ENCODE data around the gene PCDHGA5.
A peak's percentile ranks its signal among the peaks of the same experiment; 100 is the strongest.
"Not testable (repeated sequence)": the region's sequence is repeated elsewhere in the genome, so short reads cannot be mapped to it uniquely, and the experiment has no call there.

PCDHGA5 gene

GRCh38 chr5:141363952-141364660 is at the start of gene PCDHGA5:
Gene PCDHGA5, plus strand, starts transcription at chr5:141364162. Its CDS starts 169 bp downstream, at chr5:141364331.
- Histone ChIP-seq H3K4me3 (ENCODE audit: low read length) (peak within 1 kb of the TSS; percentile 68), H3K27me3 (replicated peaks; ENCODE audit: control insufficient read depth, insufficient read depth, low read length) (peaks cover 16% of the 10 kb centered on the region), H3K9ac (ENCODE audit: low read length) (no peak within 1 kb of the TSS), H3K9me3 (ENCODE audit: control insufficient read depth, low read length) (peaks cover 76% of the 10 kb centered on the region), H3K36me3 (ENCODE audit: control insufficient read depth, insufficient read depth, low read length, severe bottlenecking) (no peaks in the 10 kb centered on the region), H3K4me1 (ENCODE audit: control insufficient read depth, insufficient read depth, low read length) (no peaks in the 10 kb centered on the region)
- DNase-seq (ENCODE audit: low read depth): peak; percentile 5

- Histone ChIP-seq H3K4me1 (ENCODE audit: control insufficient read depth, insufficient read depth, low read length) (peaks cover 15% of the 10 kb centered on the region), H3K36me3 (ENCODE audit: control insufficient read depth, insufficient read depth, low read length, severe bottlenecking) (peaks cover 37% of the 10 kb centered on the region), H3K9me3 (ENCODE audit: control insufficient read depth, low read length) (peaks cover 71% of the 10 kb centered on the region), H3K4me3 (ENCODE audit: low read length) (peak overlapping the region; percentile 53)
- not testable (repeated sequence) for H3K9ac ChIP-seq (ENCODE audit: low read length); H3K27me3 ChIP-seq (replicated peaks; ENCODE audit: control insufficient read depth, insufficient read depth, low read length); DNase-seq (ENCODE audit: low read depth)
These were observed 47.0 kb upstream of the PCDHGA5 start for GRCh38 chr5:141316963-141317362.

GRCh38 chr5:141319202-141319601 is 44.8 kb upstream of the PCDHGA5 start:
- peaks cover 35% of the 10 kb centered on the region for H3K36me3 ChIP-seq (ENCODE audit: control insufficient read depth, insufficient read depth, low read length, severe bottlenecking)
- no peak overlapping the region for H3K9ac ChIP-seq (ENCODE audit: low read length)
- H3K4me1 ChIP-seq (ENCODE audit: control insufficient read depth, insufficient read depth, low read length): peaks cover 15% of the 10 kb centered on the region
- peak overlapping the region; percentile 96 for H3K4me3 ChIP-seq (ENCODE audit: low read length)
- no peaks in the 10 kb centered on the region for H3K27me3 ChIP-seq (replicated peaks; ENCODE audit: control insufficient read depth, insufficient read depth, low read length)
- DNase-seq (ENCODE audit: low read depth): no peak
- peaks cover 49% of the 10 kb centered on the region for H3K9me3 ChIP-seq (ENCODE audit: control insufficient read depth, low read length)

- H3K27me3 ChIP-seq (replicated peaks; ENCODE audit: control insufficient read depth, insufficient read depth, low read length): no peaks in the 10 kb centered on the region
- no peak for DNase-seq (ENCODE audit: low read depth)
- peaks cover 44% of the 10 kb centered on the region for H3K9me3 ChIP-seq (ENCODE audit: control insufficient read depth, low read length)
- H3K4me1 ChIP-seq (ENCODE audit: control insufficient read depth, insufficient read depth, low read length): peaks cover 15% of the 10 kb centered on the region
- H3K36me3 ChIP-seq (ENCODE audit: control insufficient read depth, insufficient read depth, low read length, severe bottlenecking): peaks cover 35% of the 10 kb centered on the region
- H3K4me3 ChIP-seq (ENCODE audit: low read length): peak overlapping the region; percentile 96
- peak overlapping the region; percentile 96 for H3K9ac ChIP-seq (ENCODE audit: low read length)
These were observed 44.3 kb upstream of the PCDHGA5 start for GRCh38 chr5:141319699-141320098.

- Histone ChIP-seq H3K9me3 (ENCODE audit: control insufficient read depth, low read length) (peaks cover 37% of the 10 kb centered on the region), H3K27me3 (replicated peaks; ENCODE audit: control insufficient read depth, insufficient read depth, low read length) (no peaks in the 10 kb centered on the region)
- peak; percentile 97 for DNase-seq (ENCODE audit: low read depth)
These were observed 43.5 kb upstream of the PCDHGA5 start, which contains the start of gene TAF7 for GRCh38 chr5:141320225-141321169. Gene TAF7, minus strand, starts transcription at chr5:141320784. Its CDS starts 740 bp downstream, at chr5:141320044.

GRCh38 chr5:141322261-141322660 is 41.7 kb upstream of the PCDHGA5 start:
- no peaks in the 10 kb centered on the region for H3K27me3 ChIP-seq (replicated peaks; ENCODE audit: control insufficient read depth, insufficient read depth, low read length)
- peaks cover 20% of the 10 kb centered on the region for H3K36me3 ChIP-seq (ENCODE audit: control insufficient read depth, insufficient read depth, low read length, severe bottlenecking)
- H3K4me3 ChIP-seq (ENCODE audit: low read length): no peak overlapping the region
- no peak overlapping the region for H3K9ac ChIP-seq (ENCODE audit: low read length)
- DNase-seq (ENCODE audit: low read depth): no peak
- H3K4me1 ChIP-seq (ENCODE audit: control insufficient read depth, insufficient read depth, low read length): peaks cover 15% of the 10 kb centered on the region
- H3K9me3 ChIP-seq (ENCODE audit: control insufficient read depth, low read length): peaks cover 24% of the 10 kb centered on the region

More at GRCh38 chr5:141320225-141321169, 43.5 kb upstream of the PCDHGA5 start, which contains the start of gene TAF7:
- H3K9ac ChIP-seq (ENCODE audit: low read length): peak within 1 kb of the TSS; percentile 96
- H3K4me3 ChIP-seq (ENCODE audit: low read length): peak within 1 kb of the TSS; percentile 96
- H3K36me3 ChIP-seq (ENCODE audit: control insufficient read depth, insufficient read depth, low read length, severe bottlenecking): peaks cover 33% of the 10 kb centered on the region
- H3K4me1 ChIP-seq (ENCODE audit: control insufficient read depth, insufficient read depth, low read length): peaks cover 15% of the 10 kb centered on the region

GRCh38 chr5:141326088-141326854 is 37.7 kb upstream of the PCDHGA5 start:
- Histone ChIP-seq H3K36me3 (ENCODE audit: control insufficient read depth, insufficient read depth, low read length, severe bottlenecking) (no peaks in the 10 kb centered on the region), H3K27me3 (replicated peaks; ENCODE audit: control insufficient read depth, insufficient read depth, low read length) (no peaks in the 10 kb centered on the region), H3K9me3 (ENCODE audit: control insufficient read depth, low read length) (peaks cover 6% of the 10 kb centered on the region), H3K4me3 (ENCODE audit: low read length) (peak overlapping the region; percentile 78), H3K4me1 (ENCODE audit: control insufficient read depth, insufficient read depth, low read length) (no peaks in the 10 kb centered on the region), H3K9ac (ENCODE audit: low read length) (peak overlapping the region; percentile 73)
- peak; percentile 81 for DNase-seq (ENCODE audit: low read depth)

- no peak for DNase-seq (ENCODE audit: low read depth)
- Histone ChIP-seq H3K27me3 (replicated peaks; ENCODE audit: control insufficient read depth, insufficient read depth, low read length) (no peaks in the 10 kb centered on the region), H3K36me3 (ENCODE audit: control insufficient read depth, insufficient read depth, low read length, severe bottlenecking) (no peaks in the 10 kb centered on the region), H3K4me1 (ENCODE audit: control insufficient read depth, insufficient read depth, low read length) (no peaks in the 10 kb centered on the region), H3K4me3 (ENCODE audit: low read length) (no peak overlapping the region), H3K9ac (ENCODE audit: low read length) (no peak overlapping the region), H3K9me3 (ENCODE audit: control insufficient read depth, low read length) (peaks cover 17% of the 10 kb centered on the region)
These were observed 35.7 kb upstream of the PCDHGA5 start for GRCh38 chr5:141328231-141328630.

- H3K4me3 ChIP-seq (ENCODE audit: low read length): peak within 1 kb of the TSS; percentile 64
- H3K4me1 ChIP-seq (ENCODE audit: control insufficient read depth, insufficient read depth, low read length): no peaks in the 10 kb centered on the region
- peak within 1 kb of the TSS; percentile 43 for H3K9ac ChIP-seq (ENCODE audit: low read length)
- no peaks in the 10 kb centered on the region for H3K36me3 ChIP-seq (ENCODE audit: control insufficient read depth, insufficient read depth, low read length, severe bottlenecking)
- H3K27me3 ChIP-seq (replicated peaks; ENCODE audit: control insufficient read depth, insufficient read depth, low read length): no peaks in the 10 kb centered on the region
- DNase-seq (ENCODE audit: low read depth): peak; percentile 71
- peaks cover 21% of the 10 kb centered on the region for H3K9me3 ChIP-seq (ENCODE audit: control insufficient read depth, low read length)
These were observed 33.5 kb upstream of the PCDHGA5 start, which contains the start of gene PCDHGA1 for GRCh38 chr5:141330299-141331080. Gene PCDHGA1, plus strand, starts transcription at chr5:141330514.

GRCh38 chr5:141332571-141332970 is 31.4 kb upstream of the PCDHGA5 start:
- not testable (repeated sequence) for H3K4me1 ChIP-seq (ENCODE audit: control insufficient read depth, insufficient read depth, low read length); H3K36me3 ChIP-seq (ENCODE audit: control insufficient read depth, insufficient read depth, low read length, severe bottlenecking); DNase-seq (ENCODE audit: low read depth); H3K27me3 ChIP-seq (replicated peaks; ENCODE audit: control insufficient read depth, insufficient read depth, low read length); H3K4me3 ChIP-seq (ENCODE audit: low read length); H3K9ac ChIP-seq (ENCODE audit: low read length)
- peaks cover 26% of the 10 kb centered on the region for H3K9me3 ChIP-seq (ENCODE audit: control insufficient read depth, low read length)

Measured in adipocyte (in vitro differentiated cells).